Endothelial cell (in vitro differentiated cells): ENCODE results near the gene MPI. TPM values are rescaled to one million over a fixed set of nuclear protein-coding genes. Genes with fewer than 3 reads are reported as not detected.

Experiments used
- DNase-seq: peaks from one replicate; pipeline ENCODE4 v3.0.0; 2021; ENCODE audit warnings: low spot score
- H3K27ac Mint-ChIP-seq: one replicate; pipeline ENCODE4 v1.8.0; 2021; ENCODE audit warnings: mixed read lengths, inconsistent platforms; ENCODE audit not compliant: unreplicated experiment
- H3K27me3 Mint-ChIP-seq: one replicate; pipeline ENCODE4 v1.8.0; 2021; ENCODE audit warnings: mild to moderate bottlenecking, moderate library complexity, mixed read lengths, inconsistent platforms; ENCODE audit not compliant: unreplicated experiment
- H3K36me3 Mint-ChIP-seq: one replicate; pipeline ENCODE4 v1.8.0; 2021; ENCODE audit warnings: mild to moderate bottlenecking, low read depth, mixed read lengths, inconsistent platforms; ENCODE audit not compliant: unreplicated experiment
- H3K4me1 Mint-ChIP-seq: one replicate; pipeline ENCODE4 v1.8.0; 2021; ENCODE audit warnings: mild to moderate bottlenecking, mixed read lengths, inconsistent platforms; ENCODE audit not compliant: unreplicated experiment
- H3K4me3 Mint-ChIP-seq: one replicate; pipeline ENCODE4 v1.8.0; 2021; ENCODE audit warnings: mild to moderate bottlenecking, mixed read lengths, inconsistent platforms; ENCODE audit not compliant: unreplicated experiment
- H3K9me3 Mint-ChIP-seq: one replicate; pipeline ENCODE4 v1.8.0; 2021; ENCODE audit warnings: mixed read lengths, inconsistent platforms; ENCODE audit not compliant: unreplicated experiment
- CTCF ChIP-seq: fragments of 200-600 bp; sonication (generic); IDR thresholded peaks from one replicate; pipeline ENCODE4 v1.5.0; 2021; ENCODE audit warnings: antibody characterized with exemption; ENCODE audit not compliant: unreplicated experiment
- total RNA-seq: library from RNA; stranded (reverse); fragmentation: NEBNext Ultra II Directional; extraction: Animal tissue kit (Norgen Biotek cat#: 25700); gene quantifications from one replicate; pipeline ENCODE4 v1.2.1, GENCODE V29; 2021; ENCODE audit not compliant: unreplicated experiment

Gene MPI
- total RNA-seq, 1 donor from 2014 or later = 22.2 TPM

GRCh38 chr15:74847432-74847831, 42.4 kb upstream of the MPI start:
- DNase-seq = no peak
- TF ChIP-seq CTCF = no peak
- H3K27me3 Mint-ChIP-seq = peaks cover 2% of the 10 kb centered on the region
- H3K4me1 Mint-ChIP-seq = peaks cover 2% of the 10 kb centered on the region
- no peak overlapping the region for H3K4me3 Mint-ChIP-seq
- H3K36me3 Mint-ChIP-seq = peaks cover 40% of the 10 kb centered on the region
- no peak overlapping the region for H3K27ac Mint-ChIP-seq
- H3K9me3 Mint-ChIP-seq = no peaks in the 10 kb centered on the region

- Mint-ChIP-seq H3K4me3 (no peak overlapping the region), H3K9me3 (no peaks in the 10 kb centered on the region), H3K27me3 (no peaks in the 10 kb centered on the region), H3K36me3 (peaks cover 36% of the 10 kb centered on the region), H3K4me1 (no peaks in the 10 kb centered on the region), H3K27ac (no peak overlapping the region)
- DNase-seq = no peak
- TF ChIP-seq CTCF = no peak
These were observed 39.4 kb upstream of the MPI start for GRCh38 chr15:74850393-74850792.

GRCh38 chr15:74851960-74852359, 37.9 kb upstream of the MPI start:
- TF ChIP-seq CTCF = no peak
- no peaks in the 10 kb centered on the region for H3K4me1 Mint-ChIP-seq
- H3K27ac Mint-ChIP-seq = no peak overlapping the region
- peaks cover 36% of the 10 kb centered on the region for H3K36me3 Mint-ChIP-seq
- DNase-seq = no peak
- H3K9me3 Mint-ChIP-seq = no peaks in the 10 kb centered on the region
- no peak overlapping the region for H3K4me3 Mint-ChIP-seq
- H3K27me3 Mint-ChIP-seq = no peaks in the 10 kb centered on the region

GRCh38 chr15:74854453-74855022, 35.3 kb upstream of the MPI start:
- peaks cover 3% of the 10 kb centered on the region for H3K27me3 Mint-ChIP-seq
- DNase-seq = no peak
- peaks cover 3% of the 10 kb centered on the region for H3K4me1 Mint-ChIP-seq
- H3K36me3 Mint-ChIP-seq = peaks cover 18% of the 10 kb centered on the region
- H3K9me3 Mint-ChIP-seq = no peaks in the 10 kb centered on the region
- TF ChIP-seq CTCF = no peak
- no peak overlapping the region for H3K27ac Mint-ChIP-seq
- no peak overlapping the region for H3K4me3 Mint-ChIP-seq

- peaks cover 5% of the 10 kb centered on the region for H3K27me3 Mint-ChIP-seq
- H3K4me1 Mint-ChIP-seq = peaks cover 5% of the 10 kb centered on the region
- no peak overlapping the region for H3K4me3 Mint-ChIP-seq
- H3K9me3 Mint-ChIP-seq = no peaks in the 10 kb centered on the region
- peaks cover 14% of the 10 kb centered on the region for H3K36me3 Mint-ChIP-seq
- no peak for DNase-seq
- no peak for TF ChIP-seq CTCF
- H3K27ac Mint-ChIP-seq = no peak overlapping the region
These were observed 34.0 kb upstream of the MPI start for GRCh38 chr15:74855857-74856256.
